B cell (primary cell): ENCODE results near the gene ITSN1. TPM values are rescaled to one million over a fixed set of nuclear protein-coding genes. Genes with fewer than 3 reads are reported as not detected.
"Not testable (repeated sequence)": the region's sequence is repeated elsewhere in the genome, so short reads cannot be mapped to it uniquely, and the experiment has no call there.

Experiments used
- ATAC-seq: fragments of 200-7000 bp; cut with Tn5 transposase; one replicate; pipeline ENCODE4 v1.10.0; 2021; ENCODE audit warnings: low read depth, mild to moderate bottlenecking, moderate number of reproducible peaks, moderate library complexity
- CTCF ChIA-PET: fragments of 350-600 bp; sonication (Branson Sonifier 250); formaldehyde crosslinking; loops from one replicate; lab custom pipeline; 2021; ENCODE audit warnings: antibody characterized with exemption, inconsistent platforms; lab: Charles Lee
- POLR2A ChIA-PET: fragments of 350-600 bp; sonication (Branson Sonifier 250); formaldehyde crosslinking; loops from one replicate; lab custom pipeline; 2021; ENCODE audit warnings: antibody characterized with exemption; lab: Charles Lee
- DNase-seq: peaks from one replicate; pipeline ENCODE4 v3.0.0; 2013
- H2AFZ ChIP-seq: 2 replicates; pipeline ENCODE4 v1.6.1; 2012; ENCODE audit warnings: mild to moderate bottlenecking, low read depth, low read length; ENCODE audit not compliant: insufficient read depth, poor library complexity, severe bottlenecking
- H3K27ac ChIP-seq, 2 donors: 1 replicate in 1 of 2; 2 replicates in 1 of 2; pipeline ENCODE4 v1.5.1; 2012 to 2013; ENCODE audit warnings: low read length in 2 of 2, mild to moderate bottlenecking in 2 of 2, moderate library complexity in 1 of 2
- H3K27me3 ChIP-seq, 4 experiments: fragments of 200-600 bp in 1 of 4; sonication (generic) in 1 of 4; replicated peaks in 1 of 4; 1 replicate in 2 of 4; 2 replicates in 2 of 4; pipeline versions ENCODE4 v1.6.1 to v1.7.0; 2013 to 2016; ENCODE audit warnings: low read length in 3 of 4, mild to moderate bottlenecking in 2 of 4, mixed read lengths in 1 of 4, moderate library complexity in 1 of 4; ENCODE audit not compliant: insufficient read depth in 4 of 4, control insufficient read depth in 3 of 4; ENCODE audit errors: control extremely low read depth in 1 of 4
- H3K36me3 ChIP-seq, 2 experiments: replicated peaks in 1 of 2; 1 replicate in 1 of 2; 2 replicates in 1 of 2; pipeline versions ENCODE4 v1.6.1 to v1.7.1; 2013; ENCODE audit warnings: low read length in 1 of 2; ENCODE audit not compliant: insufficient read depth in 2 of 2, control insufficient read depth in 1 of 2; ENCODE audit errors: control extremely low read depth in 1 of 2, extremely low read depth in 1 of 2
- H3K4me1 ChIP-seq, 2 donors: fragments of 200-600 bp in 1 of 2; sonication (generic) in 1 of 2; 1 replicate in 1 of 2; 2 replicates in 1 of 2; pipeline versions ENCODE4 v1.5.1 to v1.6.1; 2013 to 2017; ENCODE audit warnings: low read length in 2 of 2; ENCODE audit not compliant: control insufficient read depth in 2 of 2, insufficient read depth in 2 of 2
- H3K4me2 ChIP-seq: replicated peaks from 2 replicates; pipeline ENCODE3; 2012; ENCODE audit warnings: mild to moderate bottlenecking, low read depth, low read length; ENCODE audit not compliant: poor library complexity, severe bottlenecking
- H3K4me3 ChIP-seq, 5 experiments: fragments of 200-600 bp in 1 of 5; sonication (generic) in 1 of 5; 1 replicate in 3 of 5; 2 replicates in 2 of 5; pipeline versions ENCODE4 v1.5.1 to v1.7.0; 2011 to 2016; ENCODE audit warnings: low read length in 4 of 5, mild to moderate bottlenecking in 4 of 5, low read depth in 2 of 5, control low read depth in 1 of 5, moderate library complexity in 1 of 5; ENCODE audit not compliant: insufficient read depth in 1 of 5; ENCODE audit errors: control extremely low read depth in 1 of 5, extremely low read depth in 1 of 5
- H3K79me2 ChIP-seq: fragments of 200-600 bp; sonication (generic); one replicate; pipeline ENCODE4 v1.6.0; 2016; ENCODE audit warnings: low read length; ENCODE audit not compliant: control insufficient read depth, insufficient read depth
- H3K9ac ChIP-seq: fragments of 200-600 bp; sonication (generic); 2 replicates; pipeline ENCODE4 v1.6.1; 2017; ENCODE audit warnings: mild to moderate bottlenecking, low read length, moderate library complexity
- H3K9me3 ChIP-seq, 3 donors: one replicate each; pipeline versions ENCODE4 v1.6.1 to v1.7.1; 2013; ENCODE audit warnings: low read length in 2 of 3; ENCODE audit not compliant: control insufficient read depth in 2 of 3, insufficient read depth in 1 of 3; ENCODE audit errors: control extremely low read depth in 1 of 3
- H4K20me1 ChIP-seq: 2 replicates; pipeline ENCODE4 v1.6.0; 2012; ENCODE audit warnings: mild to moderate bottlenecking, low read length; ENCODE audit not compliant: insufficient read depth, control insufficient read depth, poor library complexity, severe bottlenecking
- H3K27ac Mint-ChIP-seq: one replicate; pipeline ENCODE4 v1.8.0; 2021; ENCODE audit warnings: mixed read lengths
- H3K27me3 Mint-ChIP-seq: one replicate; pipeline ENCODE4 v1.8.0; 2021; ENCODE audit warnings: mixed read lengths
- H3K4me1 Mint-ChIP-seq: one replicate; pipeline ENCODE4 v1.8.0; 2021; ENCODE audit warnings: mixed read lengths
- H3K4me3 Mint-ChIP-seq: one replicate; pipeline ENCODE4 v1.8.0; 2021; ENCODE audit warnings: mixed read lengths
- H3K9me3 Mint-ChIP-seq: one replicate; pipeline ENCODE4 v1.8.0; 2022; ENCODE audit warnings: mixed read lengths; ENCODE audit not compliant: insufficient read depth
- CTCF ChIP-seq: fragments of 200-600 bp; IDR thresholded peaks from one replicate; pipeline ENCODE4 v1.8.0; 2022; ENCODE audit warnings: antibody characterized with exemption, mild to moderate bottlenecking
- EZH2 ChIP-seq: IDR thresholded peaks from 2 replicates; pipeline ENCODE4 v1.6.1; 2012; ENCODE audit warnings: borderline replicate concordance, low read depth, mild to moderate bottlenecking, moderate library complexity, low read length; ENCODE audit not compliant: insufficient read depth, poor library complexity, severe bottlenecking
- WGBS: methylation state at CpG from one replicate; pipeline ENCODE4 v1.1.5; 2013; ENCODE audit warnings: missing lambda C conversion rate; ENCODE audit not compliant: insufficient coverage; 5-methylcytosine and 5-hydroxymethylcytosine counted together
- intact Hi-C: fragments of 100-400 bp; cut with micrococcal nuclease; formaldehyde crosslinking; loops from one replicate; pipeline ENCODE4 v1.10.0; 2022
- polyA plus RNA-seq: library from polyadenylated mRNA; depleted of rRNA; stranded (reverse); fragments of >200 nt; gene quantifications from 2 replicates; pipeline ENCODE4 v1.2.3, GENCODE V29; 2012
- total RNA-seq, 2 donors: library from RNA; stranded (reverse); fragments of 120-200 nt in 1 of 2; gene quantifications; 1 replicate in 1 of 2; 2 replicates in 1 of 2; pipeline versions ENCODE4 v1.2.3 to v1.2.4, GENCODE V29; 2013 to 2022

ITSN1 gene
- total and polyA plus RNA-seq, 2 donors (not counting 1 experiment from before 2014, with no cell fraction given): 0.31 to 2.4 TPM

DNA sequence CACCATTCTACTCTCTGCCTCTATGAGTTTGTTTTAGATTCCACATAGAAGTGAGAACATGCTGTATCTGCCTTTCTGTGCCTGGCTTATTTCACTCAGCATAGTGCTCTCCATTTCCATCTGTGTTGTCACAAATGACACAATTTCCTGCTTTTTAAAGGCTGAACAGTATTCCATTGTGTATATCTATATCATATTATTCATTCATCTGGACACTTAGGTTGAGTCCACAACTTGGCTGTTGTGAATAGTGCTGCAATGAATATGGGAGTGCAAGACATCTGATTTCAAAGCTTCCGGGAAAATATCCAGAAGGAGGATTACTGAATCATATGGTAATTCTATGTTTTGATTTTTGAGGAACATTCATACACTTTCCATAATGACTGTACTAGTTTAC lies 33.7 kb upstream of the ITSN1 start:
- TF ChIP-seq CTCF: no peak
- no peak for TF ChIP-seq EZH2
- no peak for ATAC-seq
- no peak for DNase-seq
- Histone ChIP-seq H3K27ac (no peak overlapping the region), H3K36me3 (peaks cover 8 to 30% of the 10 kb centered on the region in 2 experiments), H3K9ac (no peak overlapping the region), H2AFZ (no peak overlapping the region), H3K27me3 (no peaks in the 10 kb centered on the region), H3K4me3 (no peak overlapping the region), H3K79me2 (no peaks in the 10 kb centered on the region), H3K9me3 (no peaks in the 10 kb centered on the region), H3K4me1 (no peaks in the 10 kb centered on the region), H3K4me2 (no peak overlapping the region), H4K20me1 (no peaks in the 10 kb centered on the region)
- no peak overlapping the region for H3K27ac Mint-ChIP-seq
- no CpG with 5 or more reads among the region's 1 CpG for WGBS
- ChIA-PET POLR2A (interaction anchor here (0.6 kb wide), 1 partner anchor 14 kb away, joined by 3 read pairs; no protein-coding TSS in a partner anchor), CTCF (interaction anchor here (1.5 to 1.6 kb wide), 2 partner anchors 668 to 782 kb away, joined by 3 to 4 read pairs; no protein-coding TSS in a partner anchor)
- H3K4me3 Mint-ChIP-seq: no peak overlapping the region
- H3K9me3 Mint-ChIP-seq: no peaks in the 10 kb centered on the region
- intact Hi-C loops: loop anchor here (5.0 to 10.0 kb wide), 3 partner anchors 414 to 776 kb away; no protein-coding TSS in a partner anchor
- no peaks in the 10 kb centered on the region for H3K27me3 Mint-ChIP-seq
- no peaks in the 10 kb centered on the region for H3K4me1 Mint-ChIP-seq

DNA sequence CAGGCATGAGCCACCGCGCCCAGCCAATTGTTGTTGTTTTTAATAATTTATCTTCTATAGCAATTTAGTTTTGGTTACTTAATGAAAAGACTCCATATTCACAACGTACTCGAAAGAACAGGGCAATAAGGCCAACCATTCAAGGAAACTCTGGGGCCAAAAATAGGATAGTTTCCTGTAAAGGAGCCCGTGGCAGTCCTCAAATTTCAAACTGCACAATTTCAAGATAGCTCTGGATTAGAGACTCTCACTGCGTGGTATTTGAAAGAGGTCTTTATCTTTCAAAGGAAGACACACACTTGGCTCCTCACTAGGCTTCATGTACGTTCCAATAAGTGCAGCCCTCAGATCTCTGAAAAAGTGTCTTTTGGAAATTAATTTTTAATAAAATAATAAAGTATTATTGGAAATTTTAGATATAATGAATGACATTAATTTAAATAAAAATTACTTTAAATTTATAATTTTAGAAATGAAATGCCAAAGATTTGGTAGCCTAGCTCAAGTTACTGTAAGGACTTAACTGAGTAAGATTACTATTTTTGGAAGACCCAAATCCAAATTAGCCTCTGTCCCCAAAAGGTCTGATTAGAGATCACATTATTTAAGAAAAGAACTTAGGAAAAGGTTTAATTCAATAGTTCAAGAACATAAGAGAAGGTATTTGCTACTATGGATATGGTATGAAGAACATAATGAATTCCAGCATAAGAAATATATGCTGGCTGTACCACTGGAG lies 31.1 kb upstream of the ITSN1 start:
- Histone ChIP-seq H2AFZ (no peak overlapping the region), H3K27ac (no peak overlapping the region), H3K27me3 (no peaks in the 10 kb centered on the region), H3K9me3 (no peaks in the 10 kb centered on the region), H3K9ac (no peak overlapping the region), H4K20me1 (no peaks in the 10 kb centered on the region), H3K36me3 (peaks cover 8 to 31% of the 10 kb centered on the region in 2 experiments), H3K79me2 (no peaks in the 10 kb centered on the region), H3K4me1 (no peaks in the 10 kb centered on the region), H3K4me3 (no peak overlapping the region), H3K4me2 (no peak overlapping the region)
- Mint-ChIP-seq H3K27ac (no peak overlapping the region), H3K9me3 (no peaks in the 10 kb centered on the region), H3K27me3 (no peaks in the 10 kb centered on the region), H3K4me1 (no peaks in the 10 kb centered on the region), H3K4me3 (no peak overlapping the region)
- no peak for ATAC-seq
- intact Hi-C loops: no loop called here
- ChIA-PET POLR2A (no interaction called here), CTCF (interaction anchor here (1.1 kb wide), 1 partner anchor 9 kb away, joined by 4 read pairs; no protein-coding TSS in a partner anchor)
- 100% methylated on average over 2 of the region's 7 CpGs for WGBS
- TF ChIP-seq CTCF (no peak), EZH2 (no peak)
- no peak for DNase-seq

DNA sequence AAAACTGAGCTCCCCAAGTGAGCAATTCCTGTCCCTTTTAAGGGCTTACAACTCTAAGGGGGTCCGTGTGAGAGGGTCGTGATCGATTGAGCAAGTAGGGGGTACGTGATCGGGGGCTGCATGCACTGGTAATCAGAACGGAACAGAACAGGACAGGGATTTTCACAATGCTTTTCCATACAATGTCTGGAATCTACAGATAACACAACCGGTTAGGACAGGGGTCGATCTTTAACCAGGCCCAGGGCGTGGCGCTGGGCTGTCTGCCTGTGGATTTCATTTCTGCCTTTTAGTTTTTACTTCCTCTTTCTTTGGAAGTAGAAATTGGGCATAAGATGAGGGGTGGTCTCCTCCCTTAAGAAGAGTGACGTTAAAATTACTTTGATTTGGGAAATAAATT lies 24.7 kb upstream of the ITSN1 start:
- intact Hi-C loops, H3K9ac ChIP-seq, H3K27ac ChIP-seq, H2AFZ ChIP-seq, POLR2A ChIA-PET, ATAC-seq, H3K9me3 Mint-ChIP-seq, H3K79me2 ChIP-seq, H3K4me3 Mint-ChIP-seq, H3K27me3 ChIP-seq, H3K27ac Mint-ChIP-seq, H3K4me3 ChIP-seq, H3K4me1 ChIP-seq, DNase-seq, H4K20me1 ChIP-seq, H3K27me3 Mint-ChIP-seq, H3K4me1 Mint-ChIP-seq, H3K9me3 ChIP-seq, H3K4me2 ChIP-seq: not testable (repeated sequence)
- H3K36me3 ChIP-seq: peaks cover 5 to 25% of the 10 kb centered on the region in 2 experiments
- WGBS: 100% methylated on average over 3 of the region's 11 CpGs
- CTCF ChIA-PET: interaction anchor here (1.0 kb wide), 1 partner anchor 12 kb away, joined by 3 read pairs; no protein-coding TSS in a partner anchor
